Measurements from ENCODE around the gene ECD. TPM values are rescaled to one million over a fixed set of nuclear protein-coding genes. Genes with fewer than 3 reads are reported as not detected.

The ECD gene
- total RNA-seq, 1 experiment from 2014 or later = 25.4 TPM

DNA sequence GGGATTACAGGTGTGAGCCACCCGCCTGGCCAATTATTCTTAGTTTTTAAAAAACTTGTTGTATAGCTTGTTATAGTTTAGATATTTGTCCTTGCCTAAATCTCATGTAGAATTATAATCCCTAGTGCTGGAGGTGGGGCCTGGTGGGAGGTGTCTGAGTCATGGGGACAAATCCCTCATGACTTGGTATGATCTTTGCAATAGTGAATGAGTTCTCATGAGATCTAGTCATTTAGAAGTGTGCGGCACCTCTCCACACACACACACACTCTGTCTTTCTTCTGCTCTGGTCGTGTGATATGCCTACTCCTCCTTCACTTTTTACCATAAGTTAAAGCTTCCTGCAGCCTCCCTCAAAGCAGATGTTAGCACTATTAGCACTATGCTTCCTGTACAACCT is 37.3 kb upstream of the ECD start:
- H3K4me1 ChIP-seq (ENCODE audit: control insufficient read depth in 1 of 2, insufficient read depth in 2 of 2, low read length in 2 of 2) = no peaks in the 10 kb centered on the region
- H3K4me3 ChIP-seq (replicated peaks in 1 of 2; ENCODE audit: low read depth in 1 of 2, low read length in 2 of 2) = no peak overlapping the region
- H3K4me2 ChIP-seq (ENCODE audit: low read length) = no peak overlapping the region
- TF ChIP-seq SP1 (IDR thresholded peaks at IDR 0.05; ENCODE audit: low read depth) = no peak
- TF ChIP-seq ZNF274 (IDR thresholded peaks at IDR 0.05; ENCODE audit: low read depth, low read length) = no peak
- TF ChIP-seq POLR2A (IDR thresholded peaks at IDR 0.05; ENCODE audit: borderline replicate concordance, extremely low read depth, insufficient read depth, insufficient read length) = no peak
- TF ChIP-seq EZH2 (IDR thresholded peaks at IDR 0.05) = no peak
- TF ChIP-seq, protein P1, sequence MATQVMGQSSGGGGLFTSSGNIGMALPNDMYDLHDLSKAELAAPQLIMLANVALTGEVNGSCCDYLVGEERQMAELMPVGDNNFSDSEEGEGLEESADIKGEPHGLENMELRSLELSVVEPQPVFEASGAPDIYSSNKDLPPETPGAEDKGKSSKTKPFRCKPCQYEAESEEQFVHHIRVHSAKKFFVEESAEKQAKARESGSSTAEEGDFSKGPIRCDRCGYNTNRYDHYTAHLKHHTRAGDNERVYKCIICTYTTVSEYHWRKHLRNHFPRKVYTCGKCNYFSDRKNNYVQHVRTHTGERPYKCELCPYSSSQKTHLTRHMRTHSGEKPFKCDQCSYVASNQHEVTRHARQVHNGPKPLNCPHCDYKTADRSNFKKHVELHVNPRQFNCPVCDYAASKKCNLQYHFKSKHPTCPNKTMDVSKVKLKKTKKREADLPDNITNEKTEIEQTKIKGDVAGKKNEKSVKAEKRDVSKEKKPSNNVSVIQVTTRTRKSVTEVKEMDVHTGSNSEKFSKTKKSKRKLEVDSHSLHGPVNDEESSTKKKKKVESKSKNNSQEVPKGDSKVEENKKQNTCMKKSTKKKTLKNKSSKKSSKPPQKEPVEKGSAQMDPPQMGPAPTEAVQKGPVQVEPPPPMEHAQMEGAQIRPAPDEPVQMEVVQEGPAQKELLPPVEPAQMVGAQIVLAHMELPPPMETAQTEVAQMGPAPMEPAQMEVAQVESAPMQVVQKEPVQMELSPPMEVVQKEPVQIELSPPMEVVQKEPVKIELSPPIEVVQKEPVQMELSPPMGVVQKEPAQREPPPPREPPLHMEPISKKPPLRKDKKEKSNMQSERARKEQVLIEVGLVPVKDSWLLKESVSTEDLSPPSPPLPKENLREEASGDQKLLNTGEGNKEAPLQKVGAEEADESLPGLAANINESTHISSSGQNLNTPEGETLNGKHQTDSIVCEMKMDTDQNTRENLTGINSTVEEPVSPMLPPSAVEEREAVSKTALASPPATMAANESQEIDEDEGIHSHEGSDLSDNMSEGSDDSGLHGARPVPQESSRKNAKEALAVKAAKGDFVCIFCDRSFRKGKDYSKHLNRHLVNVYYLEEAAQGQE (IDR thresholded peaks at IDR 0.05; ENCODE audit: low read depth) = no peak
- no peak for TF ChIP-seq EGR1 (IDR thresholded peaks at IDR 0.05; ENCODE audit: low read depth)
- TF ChIP-seq CBX3 (IDR thresholded peaks at IDR 0.05; ENCODE audit: low read depth) = no peak
- TF ChIP-seq EZH2phosphoT487 (IDR thresholded peaks at IDR 0.05; ENCODE audit: borderline replicate concordance) = no peak
- TF ChIP-seq, protein P2, sequence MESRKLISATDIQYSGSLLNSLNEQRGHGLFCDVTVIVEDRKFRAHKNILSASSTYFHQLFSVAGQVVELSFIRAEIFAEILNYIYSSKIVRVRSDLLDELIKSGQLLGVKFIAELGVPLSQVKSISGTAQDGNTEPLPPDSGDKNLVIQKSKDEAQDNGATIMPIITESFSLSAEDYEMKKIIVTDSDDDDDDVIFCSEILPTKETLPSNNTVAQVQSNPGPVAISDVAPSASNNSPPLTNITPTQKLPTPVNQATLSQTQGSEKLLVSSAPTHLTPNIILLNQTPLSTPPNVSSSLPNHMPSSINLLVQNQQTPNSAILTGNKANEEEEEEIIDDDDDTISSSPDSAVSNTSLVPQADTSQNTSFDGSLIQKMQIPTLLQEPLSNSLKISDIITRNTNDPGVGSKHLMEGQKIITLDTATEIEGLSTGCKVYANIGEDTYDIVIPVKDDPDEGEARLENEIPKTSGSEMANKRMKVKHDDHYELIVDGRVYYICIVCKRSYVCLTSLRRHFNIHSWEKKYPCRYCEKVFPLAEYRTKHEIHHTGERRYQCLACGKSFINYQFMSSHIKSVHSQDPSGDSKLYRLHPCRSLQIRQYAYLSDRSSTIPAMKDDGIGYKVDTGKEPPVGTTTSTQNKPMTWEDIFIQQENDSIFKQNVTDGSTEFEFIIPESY (IDR thresholded peaks at IDR 0.05; ENCODE audit: extremely low read depth, insufficient replicate concordance, low read length) = no peak
- TF ChIP-seq RAD21 (IDR thresholded peaks at IDR 0.05; ENCODE audit: low read depth) = no peak
- TF ChIP-seq TCF7L2 (IDR thresholded peaks at IDR 0.05; ENCODE audit: borderline replicate concordance, extremely low read depth, insufficient read depth, insufficient read length) = no peak
- TF ChIP-seq YY1 (IDR thresholded peaks at IDR 0.05; ENCODE audit: extremely low read depth, insufficient replicate concordance, low read depth, low read length) = no peak
- TF ChIP-seq, protein P3, sequence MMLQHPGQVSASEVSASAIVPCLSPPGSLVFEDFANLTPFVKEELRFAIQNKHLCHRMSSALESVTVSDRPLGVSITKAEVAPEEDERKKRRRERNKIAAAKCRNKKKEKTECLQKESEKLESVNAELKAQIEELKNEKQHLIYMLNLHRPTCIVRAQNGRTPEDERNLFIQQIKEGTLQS (IDR thresholded peaks at IDR 0.05) = no peak
- no peaks in the 10 kb centered on the region for H3K27me3 ChIP-seq (ENCODE audit: insufficient read depth, low read length)
- intact Hi-C loops (cut with micrococcal nuclease) = no loop called here
- no peaks in the 10 kb centered on the region for H3K9me3 ChIP-seq (ENCODE audit: control insufficient read depth in 1 of 2, insufficient read depth in 1 of 2, low read depth in 1 of 2, low read length in 2 of 2)
- ChIA-PET RAD21 (ENCODE audit: low non-redundant PET in 1 of 2, low total read pairs in 2 of 2, uncharacterized antibody in 2 of 2, unreplicated experiment in 2 of 2) (interaction anchor here in 1 of 2 experiments (0.6 kb wide), 1 partner anchor 1558 kb away, joined by 4 read pairs; no protein-coding TSS in a partner anchor), POLR2A (no interaction called here), CTCF (no interaction called here)
- H3K27ac ChIP-seq (ENCODE audit: low read depth, low read length) = no peak overlapping the region
- H3K79me2 ChIP-seq (ENCODE audit: insufficient read depth, low read length) = no peaks in the 10 kb centered on the region
- H3K9ac ChIP-seq (ENCODE audit: low read length) = no peak overlapping the region
- no peak for ATAC-seq
- H2AFZ ChIP-seq (ENCODE audit: low read depth, low read length, poor library complexity, severe bottlenecking) = no peak overlapping the region
- H3K36me3 ChIP-seq (ENCODE audit: control insufficient read depth in 1 of 2, insufficient read depth in 2 of 2, low read length in 2 of 2) = no peaks in the 10 kb centered on the region
- DNase-seq (ENCODE audit: low read depth, low spot score) = no peak
- no peaks in the 10 kb centered on the region for H4K20me1 ChIP-seq (ENCODE audit: insufficient read depth)
- H3K9me2 ChIP-seq (ENCODE audit: insufficient read depth) = no peaks in the 10 kb centered on the region
- no TSS peak for BruUV-seq (replicated peaks)

Measured in HCT116 (cell line).